ENCODE results near the gene MYL9.

GRCh38 chr20:36499723-36500501 is 41.4 kb upstream of the MYL9 start:
- no peak for TF ChIP-seq CTCF (IDR thresholded peaks at IDR 0.05 in 4 of 5, conservative IDR thresholded peaks at IDR 0.05 in 1 of 5)
- no peak for TF ChIP-seq POLR2A (IDR thresholded peaks at IDR 0.05)
